ENCODE results near the gene LRRC49. TPM values are rescaled to one million over a fixed set of nuclear protein-coding genes. Genes with fewer than 3 reads are reported as not detected.

LRRC49 gene
- total RNA-seq, 1 experiment from 2014 or later, result 7.4 TPM

DNA sequence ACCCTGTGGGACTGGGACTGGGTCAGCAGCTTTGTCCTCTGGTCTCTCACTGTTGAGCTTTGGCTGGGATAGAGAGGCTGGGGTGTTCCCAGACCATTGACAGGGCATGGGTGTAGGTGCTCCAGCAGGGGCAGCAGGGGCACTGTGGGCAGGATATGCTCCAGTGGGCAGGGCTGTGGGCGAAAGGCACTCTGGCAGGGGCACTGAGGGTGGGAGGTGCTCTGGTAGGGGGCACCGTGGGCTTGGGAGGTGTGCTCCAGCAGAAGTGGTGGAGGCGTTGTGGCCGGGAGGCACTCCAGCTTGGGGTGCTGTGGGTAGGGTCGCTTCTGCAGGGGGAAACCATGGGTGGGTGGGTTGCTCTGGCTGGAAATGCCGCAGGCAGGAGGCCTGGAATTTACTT, 62.1 kb downstream of the LRRC49 start:
- no peak overlapping the region for H3K4me2 ChIP-seq (ENCODE audit: low read length)
- no peaks in the 10 kb centered on the region for H3K36me3 ChIP-seq (ENCODE audit: control insufficient read depth in 1 of 2, insufficient read depth in 2 of 2, low read length in 2 of 2)
- ATAC-seq (no peak), DNase-seq (ENCODE audit: low read depth, low spot score) (no peak)
- H3K4me3 ChIP-seq (replicated peaks in 1 of 2; ENCODE audit: low read depth in 1 of 2, low read length in 2 of 2), result no peak overlapping the region
- no peaks in the 10 kb centered on the region for H3K4me1 ChIP-seq (ENCODE audit: control insufficient read depth in 1 of 2, insufficient read depth in 2 of 2, low read length in 2 of 2)
- H3K9me2 ChIP-seq (ENCODE audit: insufficient read depth), result no peaks in the 10 kb centered on the region
- H3K9me3 ChIP-seq (ENCODE audit: control insufficient read depth in 1 of 2, insufficient read depth in 1 of 2, low read depth in 1 of 2, low read length in 2 of 2), result no peaks in the 10 kb centered on the region
- ChIA-PET POLR2A (no interaction called here), RAD21 (ENCODE audit: low non-redundant PET in 1 of 2, low total read pairs in 2 of 2, uncharacterized antibody in 2 of 2, unreplicated experiment in 2 of 2) (no interaction called here), CTCF (no interaction called here)
- H3K27me3 ChIP-seq (ENCODE audit: insufficient read depth, low read length), result no peaks in the 10 kb centered on the region
- TF ChIP-seq SRF (IDR thresholded peaks at IDR 0.05; ENCODE audit: low read depth), result no peak
- TF ChIP-seq EGR1 (IDR thresholded peaks at IDR 0.05; ENCODE audit: low read depth), result no peak
- TF ChIP-seq, protein P1, sequence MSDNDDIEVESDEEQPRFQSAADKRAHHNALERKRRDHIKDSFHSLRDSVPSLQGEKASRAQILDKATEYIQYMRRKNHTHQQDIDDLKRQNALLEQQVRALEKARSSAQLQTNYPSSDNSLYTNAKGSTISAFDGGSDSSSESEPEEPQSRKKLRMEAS (IDR thresholded peaks at IDR 0.05), result no peak
- TF ChIP-seq, protein P2, sequence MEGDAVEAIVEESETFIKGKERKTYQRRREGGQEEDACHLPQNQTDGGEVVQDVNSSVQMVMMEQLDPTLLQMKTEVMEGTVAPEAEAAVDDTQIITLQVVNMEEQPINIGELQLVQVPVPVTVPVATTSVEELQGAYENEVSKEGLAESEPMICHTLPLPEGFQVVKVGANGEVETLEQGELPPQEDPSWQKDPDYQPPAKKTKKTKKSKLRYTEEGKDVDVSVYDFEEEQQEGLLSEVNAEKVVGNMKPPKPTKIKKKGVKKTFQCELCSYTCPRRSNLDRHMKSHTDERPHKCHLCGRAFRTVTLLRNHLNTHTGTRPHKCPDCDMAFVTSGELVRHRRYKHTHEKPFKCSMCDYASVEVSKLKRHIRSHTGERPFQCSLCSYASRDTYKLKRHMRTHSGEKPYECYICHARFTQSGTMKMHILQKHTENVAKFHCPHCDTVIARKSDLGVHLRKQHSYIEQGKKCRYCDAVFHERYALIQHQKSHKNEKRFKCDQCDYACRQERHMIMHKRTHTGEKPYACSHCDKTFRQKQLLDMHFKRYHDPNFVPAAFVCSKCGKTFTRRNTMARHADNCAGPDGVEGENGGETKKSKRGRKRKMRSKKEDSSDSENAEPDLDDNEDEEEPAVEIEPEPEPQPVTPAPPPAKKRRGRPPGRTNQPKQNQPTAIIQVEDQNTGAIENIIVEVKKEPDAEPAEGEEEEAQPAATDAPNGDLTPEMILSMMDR (IDR thresholded peaks at IDR 0.05 in 2 of 3, conservative IDR thresholded peaks at IDR 0.05 in 1 of 3; ENCODE audit: borderline replicate concordance in 1 of 3, insufficient read depth in 1 of 3, low read depth in 2 of 3, low read length in 2 of 3), result no peak
- no peak for TF ChIP-seq ZFX (IDR thresholded peaks at IDR 0.05)
- no peak for TF ChIP-seq TCF7L2 (IDR thresholded peaks at IDR 0.05; ENCODE audit: borderline replicate concordance, extremely low read depth, insufficient read depth, insufficient read length)
- TF ChIP-seq CEBPB (IDR thresholded peaks at IDR 0.05; ENCODE audit: low read depth), result no peak
- TF ChIP-seq SP1 (IDR thresholded peaks at IDR 0.05; ENCODE audit: low read depth), result no peak
- TF ChIP-seq POLR2A (IDR thresholded peaks at IDR 0.05; ENCODE audit: borderline replicate concordance, extremely low read depth, insufficient read depth, insufficient read length), result no peak
- no peak for TF ChIP-seq CBX3 (IDR thresholded peaks at IDR 0.05; ENCODE audit: low read depth)
- no peak for TF ChIP-seq EZH2 (IDR thresholded peaks at IDR 0.05)
- TF ChIP-seq JUND (IDR thresholded peaks at IDR 0.05), result no peak
- no peak for TF ChIP-seq POLR2AphosphoS5 (IDR thresholded peaks at IDR 0.05; ENCODE audit: low read depth, low read length)
- no peak for TF ChIP-seq ZNF274 (IDR thresholded peaks at IDR 0.05; ENCODE audit: low read depth, low read length)
- no peak for TF ChIP-seq EZH2phosphoT487 (IDR thresholded peaks at IDR 0.05; ENCODE audit: borderline replicate concordance)
- TF ChIP-seq YY1 (IDR thresholded peaks at IDR 0.05; ENCODE audit: extremely low read depth, insufficient replicate concordance, low read depth, low read length), result no peak
- no peak for TF ChIP-seq ELF1 (IDR thresholded peaks at IDR 0.05; ENCODE audit: borderline replicate concordance, low read depth)
- no peak overlapping the region for H3K9ac ChIP-seq (ENCODE audit: low read length)
- no peaks in the 10 kb centered on the region for H4K20me1 ChIP-seq (ENCODE audit: insufficient read depth)
- H3K27ac ChIP-seq (ENCODE audit: low read depth, low read length), result no peak overlapping the region
- H2AFZ ChIP-seq (ENCODE audit: low read depth, low read length, poor library complexity, severe bottlenecking), result no peak overlapping the region
- BruUV-seq (replicated peaks), result no TSS peak
- H3K79me2 ChIP-seq (ENCODE audit: insufficient read depth, low read length), result no peaks in the 10 kb centered on the region
- intact Hi-C loops (cut with micrococcal nuclease), result no loop called here
